Breast epithelium (tissue), 4 donors: ENCODE results near the gene SSX2B. TPM values are rescaled to one million over a fixed set of nuclear protein-coding genes. Genes with fewer than 3 reads are reported as not detected.
"Not testable (repeated sequence)": the region's sequence is repeated elsewhere in the genome, so short reads cannot be mapped to it uniquely, and the experiment has no call there.

Experiments
- DNase-seq, 2 donors: peaks; one replicate each; pipeline ENCODE4 v3.0.0-alpha.2; 2019; ENCODE audit warnings: low spot score in 2 of 2
- H3K27ac ChIP-seq, 2 donors: fragments of 200-600 bp; sonication (generic) in 1 of 2; one replicate each; pipeline ENCODE4 v1.5.1; 2016 to 2019; ENCODE audit warnings: mild to moderate bottlenecking in 1 of 2
- H3K27me3 ChIP-seq, 2 donors: fragments of 200-600 bp; sonication (generic) in 1 of 2; one replicate each; pipeline versions ENCODE4 v1.5.1 to v1.6.0; 2017 to 2019; ENCODE audit warnings: control low read depth in 1 of 2, mild to moderate bottlenecking in 1 of 2
- H3K36me3 ChIP-seq: fragments of 200-600 bp; one replicate; pipeline ENCODE4 v1.5.1; 2019
- H3K4me1 ChIP-seq, 2 donors: fragments of 200-600 bp; sonication (generic); one replicate each; pipeline ENCODE4 v1.5.1; 2016 to 2019; ENCODE audit warnings: control low read depth in 1 of 2
- H3K4me3 ChIP-seq, 3 donors: fragments of 200-600 bp; sonication (generic); 1 replicate in 2 of 3; 2 replicates in 1 of 3; pipeline ENCODE4 v1.5.1; 2016 to 2019; ENCODE audit warnings: mild to moderate bottlenecking in 3 of 3, moderate library complexity in 2 of 3
- H3K9me3 ChIP-seq, 2 donors: fragments of 200-600 bp; sonication (generic) in 1 of 2; one replicate each; pipeline ENCODE4 v1.5.1; 2016 to 2019; ENCODE audit warnings: control low read depth in 1 of 2
- intact Hi-C: fragments of 100-400 bp; cut with DNase I; formaldehyde crosslinking; loops from one replicate; pipeline ENCODE4 v1.15.1; 2023; ENCODE audit warnings: low total_unique reads
- total RNA-seq, 3 donors: library from RNA; depleted of rRNA; stranded (reverse); fragments of >200 nt; gene quantifications; one replicate each; pipeline ENCODE4 v1.1.0, GENCODE V29; 2016

The SSX2B gene, protein sequence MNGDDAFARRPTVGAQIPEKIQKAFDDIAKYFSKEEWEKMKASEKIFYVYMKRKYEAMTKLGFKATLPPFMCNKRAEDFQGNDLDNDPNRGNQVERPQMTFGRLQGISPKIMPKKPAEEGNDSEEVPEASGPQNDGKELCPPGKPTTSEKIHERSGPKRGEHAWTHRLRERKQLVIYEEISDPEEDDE
- not detected for total RNA-seq

DNA sequence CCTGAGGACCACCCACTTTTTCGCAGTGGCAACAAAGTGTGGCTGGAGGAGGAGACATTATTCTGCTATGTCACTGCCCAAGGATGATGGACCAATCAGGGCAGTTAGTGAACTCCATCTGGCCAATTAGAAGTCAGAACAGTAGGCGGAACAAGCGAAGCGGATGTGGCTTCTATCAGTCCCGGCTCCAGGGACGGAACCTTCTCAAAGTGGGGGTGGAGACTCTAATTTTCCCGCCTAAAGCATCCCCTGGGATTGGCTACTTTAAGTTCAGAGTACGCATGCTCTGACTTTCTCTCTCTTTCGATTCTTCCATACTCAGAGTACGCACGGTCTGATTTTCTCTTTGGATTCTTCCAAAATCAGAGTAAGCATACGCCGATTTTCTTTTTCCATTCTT is at the start of gene SSX2B:
SSX2B (plus strand) TSS at position 301 of the 400 bp plus-strand sequence. CDS start 1,429 bp downstream, outside the sequence.
- H3K4me1 ChIP-seq, DNase-seq, intact Hi-C loops, H3K9me3 ChIP-seq, H3K27ac ChIP-seq, H3K4me3 ChIP-seq, H3K36me3 ChIP-seq, H3K27me3 ChIP-seq: not testable (repeated sequence)

DNA sequence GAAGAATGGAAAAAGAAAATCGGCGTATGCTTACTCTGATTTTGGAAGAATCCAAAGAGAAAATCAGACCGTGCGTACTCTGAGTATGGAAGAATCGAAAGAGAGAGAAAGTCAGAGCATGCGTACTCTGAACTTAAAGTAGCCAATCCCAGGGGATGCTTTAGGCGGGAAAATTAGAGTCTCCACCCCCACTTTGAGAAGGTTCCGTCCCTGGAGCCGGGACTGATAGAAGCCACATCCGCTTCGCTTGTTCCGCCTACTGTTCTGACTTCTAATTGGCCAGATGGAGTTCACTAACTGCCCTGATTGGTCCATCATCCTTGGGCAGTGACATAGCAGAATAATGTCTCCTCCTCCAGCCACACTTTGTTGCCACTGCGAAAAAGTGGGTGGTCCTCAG is 44.0 kb upstream of the SSX2B start, which contains the start of gene SSX2:
SSX2 (minus strand) TSS at position 101 of the 400 bp plus-strand sequence. CDS start 1,429 bp downstream, outside the sequence.
- intact Hi-C loops, H3K27me3 ChIP-seq, H3K4me1 ChIP-seq, H3K36me3 ChIP-seq, H3K4me3 ChIP-seq, H3K9me3 ChIP-seq, H3K27ac ChIP-seq, DNase-seq: not testable (repeated sequence)

DNA sequence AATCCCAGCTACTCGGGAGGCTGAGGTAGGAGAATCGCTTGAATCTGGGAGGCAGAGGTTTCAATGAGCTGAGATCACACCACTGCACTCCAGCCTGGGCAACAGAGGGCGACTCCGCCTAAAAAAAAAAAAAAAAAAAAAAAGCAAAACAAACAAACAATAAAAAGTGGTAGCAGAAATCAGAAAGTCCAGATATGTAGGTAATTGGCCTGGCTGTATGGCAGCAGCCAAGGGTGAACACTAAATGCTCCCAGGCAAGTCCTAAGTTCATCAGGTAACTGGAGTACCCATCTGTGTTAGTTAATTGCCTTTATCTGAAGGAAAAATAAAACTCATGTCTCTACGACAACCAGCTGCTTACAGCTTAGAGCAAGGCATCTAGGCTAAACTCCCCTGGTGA is 14.9 kb downstream of the SSX2B start:
- H3K36me3 ChIP-seq, H3K4me1 ChIP-seq, H3K27me3 ChIP-seq, H3K9me3 ChIP-seq, H3K4me3 ChIP-seq, DNase-seq, intact Hi-C loops, H3K27ac ChIP-seq: not testable (repeated sequence)

DNA sequence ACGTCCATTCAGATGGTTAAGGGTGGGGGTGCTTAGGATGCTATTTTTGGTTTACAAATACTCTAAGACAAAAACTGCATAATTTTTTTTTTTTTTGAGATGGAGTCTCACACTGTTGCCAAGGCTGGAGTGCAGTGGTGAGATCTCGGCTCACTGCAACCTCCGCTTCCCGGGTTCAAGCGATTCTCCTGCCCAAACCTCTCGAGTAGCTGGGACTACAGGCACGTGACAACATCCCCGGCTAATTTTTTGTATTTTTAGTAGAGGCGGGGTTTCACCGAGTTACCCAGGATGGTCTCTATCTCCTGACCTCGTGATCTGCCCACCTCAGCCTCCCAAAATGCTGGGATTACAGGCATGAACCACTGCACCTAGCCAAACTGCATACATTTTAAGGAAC is 22.5 kb downstream of the SSX2B start:
- H3K36me3 ChIP-seq, H3K27me3 ChIP-seq, H3K4me3 ChIP-seq, H3K4me1 ChIP-seq, H3K27ac ChIP-seq, intact Hi-C loops, DNase-seq, H3K9me3 ChIP-seq: not testable (repeated sequence)

DNA sequence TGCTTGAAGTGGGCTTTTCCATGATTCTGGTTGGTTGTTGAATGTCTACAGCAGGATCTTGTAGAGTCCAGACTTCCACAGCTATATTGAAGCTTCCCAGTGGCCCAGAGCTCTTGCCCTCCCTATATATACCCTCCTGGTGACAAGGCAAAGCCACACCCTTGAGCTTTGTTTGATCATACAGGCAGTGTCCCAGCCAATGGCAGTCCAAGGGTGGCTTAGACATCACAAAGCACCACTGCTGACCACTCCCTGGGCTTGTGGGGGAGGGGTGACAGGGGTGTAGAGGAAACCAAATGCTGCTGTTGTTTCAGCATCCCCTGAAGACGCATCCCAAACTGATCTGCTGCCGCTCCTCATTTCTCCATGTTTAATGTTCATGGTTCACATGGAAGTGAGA is 46.3 kb downstream of the SSX2B start, which contains the start of gene SPANXN5:
SPANXN5 (minus strand) TSS at position 101 of the 400 bp plus-strand sequence; CDS start at position 22, 79 bp downstream.
- H3K36me3 ChIP-seq, H3K27ac ChIP-seq, intact Hi-C loops, DNase-seq, H3K9me3 ChIP-seq, H3K4me3 ChIP-seq, H3K4me1 ChIP-seq: not testable (repeated sequence)
- H3K27me3 ChIP-seq: peaks cover 0 to 17% of the 10 kb centered on the region in 2 donors

DNA sequence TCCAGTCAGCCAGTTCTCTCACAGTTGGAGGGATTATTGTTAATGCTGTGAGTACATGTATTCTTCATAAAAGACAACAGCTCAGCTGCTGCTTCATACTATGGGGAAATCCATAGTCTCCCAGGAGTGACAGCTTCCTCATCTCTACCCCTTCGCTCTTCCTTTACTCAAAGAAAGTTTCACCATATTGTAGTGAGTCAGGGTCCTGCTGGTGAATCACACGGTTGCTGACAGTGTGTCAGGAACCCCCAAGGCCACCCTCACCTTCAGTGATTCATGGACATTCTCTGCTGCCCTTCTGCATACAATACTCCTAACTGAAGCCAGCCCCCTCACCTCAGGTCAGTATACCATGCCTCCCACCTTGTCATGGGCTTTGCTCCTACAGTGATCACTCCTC is 53.8 kb downstream of the SSX2B start:
- intact Hi-C loops, H3K9me3 ChIP-seq, H3K4me1 ChIP-seq, H3K36me3 ChIP-seq, H3K4me3 ChIP-seq, H3K27ac ChIP-seq, DNase-seq: not testable (repeated sequence)
- peaks cover 0 to 21% of the 10 kb centered on the region in 2 donors for H3K27me3 ChIP-seq

Other genes starting within 250 kb of the SSX2B start
- not detected for gene XAGE1B, start 234.2 kb upstream of the SSX2B start, total RNA-seq
- not detected for gene SSX7, start 96.4 kb upstream of the SSX2B start, total RNA-seq
- gene SSX2, start 44.1 kb upstream of the SSX2B start, total RNA-seq: not detected
- not detected for gene SPANXN5, start 46.2 kb downstream of the SSX2B start, total RNA-seq
- not detected for gene XAGE5, start 60.0 kb downstream of the SSX2B start, total RNA-seq
- not detected for gene XAGE3, start 116.8 kb downstream of the SSX2B start, total RNA-seq
- gene FAM156B, start 146.1 kb downstream of the SSX2B start, total RNA-seq: 10 to 100 TPM; 25.5 to 41.3 (median 26.2) TPM
- 10 to 100 TPM in 2 of 3 donors, 1 to 10 TPM in 1; 9.5 to 21.6 (median 19.9) TPM for gene FAM156A, start 207.3 kb downstream of the SSX2B start, total RNA-seq